K562 (cell line): Measurements from ENCODE around the gene CNKSR1. TPM values are rescaled to one million over a fixed set of nuclear protein-coding genes. Genes with fewer than 3 reads are reported as not detected.

Experiments used
- ARHGAP35 ChIP-seq: fragments of 450-650 bp; IDR thresholded peaks from 2 replicates; pipeline ENCODE4 v1.6.1; 2018; ENCODE audit not compliant: partially characterized antibody
- ASH1L ChIP-seq: fragments of 450-650 bp; IDR thresholded peaks from 2 replicates; pipeline ENCODE4 v1.6.1; 2018; ENCODE audit warnings: borderline replicate concordance, mild to moderate bottlenecking, low read depth; ENCODE audit not compliant: partially characterized antibody
- CCAR2 ChIP-seq: fragments of 200-400 bp; formaldehyde crosslinking; IDR thresholded peaks from 2 replicates; pipeline ENCODE4 v1.6.1; 2017; ENCODE audit warnings: mild to moderate bottlenecking, low read depth, low read length
- CHD2 ChIP-seq: IDR thresholded peaks from 2 replicates; pipeline ENCODE4 v1.6.1; 2011; ENCODE audit warnings: low read depth, low read length
- CREM ChIP-seq: IDR thresholded peaks from 2 replicates; pipeline ENCODE4 v1.6.1; 2014; ENCODE audit warnings: antibody characterized with exemption, low read depth
- E4F1 ChIP-seq: fragments of 250-450 bp; sonication (Bioruptor Pico); IDR thresholded peaks from 2 replicates; pipeline ENCODE4 v1.5.0; 2021; ENCODE audit warnings: mild to moderate bottlenecking, borderline replicate concordance
- ESRRB ChIP-seq: fragments of 250-450 bp; sonication (Bioruptor Pico); IDR thresholded peaks from 2 replicates; pipeline ENCODE4 v1.5.0; 2020; ENCODE audit warnings: mild to moderate bottlenecking, moderate library complexity, borderline replicate concordance
- HCFC1 ChIP-seq: IDR thresholded peaks from 2 replicates; pipeline ENCODE4 v1.6.1; 2012; ENCODE audit warnings: low read depth, low read length, improper control_type of control experiment
- IFI16 ChIP-seq: fragments of 250-450 bp; sonication (Bioruptor Pico); IDR thresholded peaks from 2 replicates; pipeline ENCODE4 v2.1.2; 2022; ENCODE audit warnings: mild to moderate bottlenecking, inconsistent platforms
- MAFF ChIP-seq: IDR thresholded peaks from 2 replicates; pipeline ENCODE4 v1.6.1; 2012; ENCODE audit warnings: low read length, improper control_type of control experiment
- MITF ChIP-seq: IDR thresholded peaks from 2 replicates; pipeline ENCODE4 v1.6.1; 2014; ENCODE audit warnings: antibody characterized with exemption
- MTF1 ChIP-seq: fragments of 250-450 bp; sonication (Bioruptor Pico); IDR thresholded peaks from 2 replicates; pipeline ENCODE4 v1.9.0; 2021; ENCODE audit warnings: moderate library complexity, mild to moderate bottlenecking, inconsistent platforms, borderline replicate concordance
- PHF20 ChIP-seq: fragments of 450-650 bp; IDR thresholded peaks from 2 replicates; pipeline ENCODE4 v1.6.1; 2018; ENCODE audit not compliant: partially characterized antibody
- RBBP5 ChIP-seq: fragments of 200-600 bp; sonication (generic); IDR thresholded peaks from 2 replicates; pipeline ENCODE4 v1.6.1; 2012; ENCODE audit warnings: borderline replicate concordance, mild to moderate bottlenecking, low read length, control low read depth, inconsistent platforms; ENCODE audit not compliant: insufficient read depth, poor library complexity, severe bottlenecking
- SAFB ChIP-seq: fragments of 200-400 bp; formaldehyde crosslinking; IDR thresholded peaks from 2 replicates; pipeline ENCODE4 v1.6.1; 2017; ENCODE audit warnings: low read depth, low read length, borderline replicate concordance
- SREBF2 ChIP-seq: sonication (generic); formaldehyde crosslinking; IDR thresholded peaks from 2 replicates; pipeline ENCODE4 v1.4.0; 2020; ENCODE audit warnings: mild to moderate bottlenecking, missing genetic modification reagents
- SRF ChIP-seq, 2 experiments: fragments of 250-450, 450-650 bp in 1 of 2; sonication (Bioruptor Pico) in 1 of 2; sonication (generic) in 1 of 2; formaldehyde crosslinking; IDR thresholded peaks; 2 replicates each; pipeline versions ENCODE4 v1.5.0 to v1.5.1; 2020 to 2022; ENCODE audit warnings: mild to moderate bottlenecking in 1 of 2, missing genetic modification reagents in 1 of 2
- USF1 ChIP-seq: sonication (generic); formaldehyde crosslinking; IDR thresholded peaks from 2 replicates; pipeline ENCODE4 v1.9.0; 2022; ENCODE audit warnings: mild to moderate bottlenecking, missing genetic modification reagents
- VEZF1 ChIP-seq: fragments of 200-800 bp; sonication (Bioruptor generic); IDR thresholded peaks from 2 replicates; pipeline ENCODE4 v1.6.1; 2017; ENCODE audit warnings: missing genetic modification characterization, missing compliant biosample characterization
- ZFP1 ChIP-seq: fragments of 450-650 bp; formaldehyde crosslinking; IDR thresholded peaks from 2 replicates; pipeline ENCODE4 v1.4.0; 2020; ENCODE audit warnings: mild to moderate bottlenecking, mixed read lengths
- ZNF316 ChIP-seq: fragments of 450-650 bp; IDR thresholded peaks from 2 replicates; pipeline ENCODE4 v1.6.1; 2016
- ZNF766 ChIP-seq: fragments of 200-800 bp; sonication (Bioruptor generic); conservative IDR thresholded peaks from 2 replicates; pipeline ENCODE4 v1.6.1; 2016; ENCODE audit warnings: missing genetic modification characterization, missing compliant biosample characterization
- ZNF830 ChIP-seq: fragments of 250-450 bp; sonication (Bioruptor Pico); IDR thresholded peaks from 2 replicates; pipeline ENCODE4 v1.5.0; 2021; ENCODE audit warnings: mild to moderate bottlenecking
- polyA plus RNA-seq, 8 experiments: library from polyadenylated mRNA; depleted of rRNA in 4 of 8; stranded (reverse) in 5 of 8; unstranded in 3 of 8; fragments of >200 nt; fragmentation: Nextera tagmentation in 2 of 8; fragmentation: Illumina TruSeq in 1 of 8; extraction: Ambion mirVana in 2 of 8; extraction: Trizol in 1 of 8; gene quantifications; 2 replicates each; pipeline versions ENCODE4 v1.2.1 to v1.2.3, GENCODE V29; 2011 to 2014; ENCODE audit warnings: inconsistent platforms in 1 of 8, missing spikeins in 1 of 8
- total RNA-seq, 7 experiments: library from RNA; depleted of rRNA in 6 of 7; stranded (reverse); fragments of >200 nt in 6 of 7; fragmentation: Illumina TruSeq in 2 of 7; extraction: Trizol in 2 of 7; gene quantifications; 2 replicates each; pipeline versions ENCODE4 v1.2.1 to v1.2.3, GENCODE V29; 2011 to 2021; ENCODE audit warnings: low replicate concordance in 1 of 7

CNKSR1 gene
- total and polyA plus RNA-seq, 9 of the 15 experiments (the other 6 are each of a cell fraction or from before 2014, with no cell fraction given), result 0.03 to 2.8 (median 1.1) TPM

GRCh38 chr1:26129778-26130177 lies 47.5 kb upstream of the CNKSR1 start (continued):
- TF ChIP-seq E4F1 (CRISPR knock-in tag) (no peak), MAFF (no peak), RBBP5 (no peak), CHD2 (no peak), VEZF1 (CRISPR knock-in tag) (0 out of 2 replicates have a peak, but pooled peaks have one; percentile 8), ZNF830 (CRISPR knock-in tag) (no peak), ASH1L (no peak), HCFC1 (no peak), IFI16 (no peak), CREM (no peak), PHF20 (no peak), USF1 (no peak), ZNF766 (peak; percentile 62; the same call in 1 of the 2 replicates), ESRRB (CRISPR knock-in tag) (no peak), SAFB (no peak), SRF (CRISPR knock-in tag; IDR thresholded peaks at IDR 0.05) (no peak), ARHGAP35 (no peak), ZNF316 (no peak), SREBF2 (CRISPR knock-in tag) (no peak), ZFP1 (CRISPR knock-in tag) (no peak), MTF1 (0 out of 2 replicates have a peak, but pooled peaks have one; percentile 57), CCAR2 (no peak), MITF (no peak)
